Measurements from ENCODE around the gene TTC21A. TPM values are rescaled to one million over a fixed set of nuclear protein-coding genes. Genes with fewer than 3 reads are reported as not detected.

The TTC21A gene
- total RNA-seq, 1 donor from 2014 or later, result 7.8 TPM

DNA sequence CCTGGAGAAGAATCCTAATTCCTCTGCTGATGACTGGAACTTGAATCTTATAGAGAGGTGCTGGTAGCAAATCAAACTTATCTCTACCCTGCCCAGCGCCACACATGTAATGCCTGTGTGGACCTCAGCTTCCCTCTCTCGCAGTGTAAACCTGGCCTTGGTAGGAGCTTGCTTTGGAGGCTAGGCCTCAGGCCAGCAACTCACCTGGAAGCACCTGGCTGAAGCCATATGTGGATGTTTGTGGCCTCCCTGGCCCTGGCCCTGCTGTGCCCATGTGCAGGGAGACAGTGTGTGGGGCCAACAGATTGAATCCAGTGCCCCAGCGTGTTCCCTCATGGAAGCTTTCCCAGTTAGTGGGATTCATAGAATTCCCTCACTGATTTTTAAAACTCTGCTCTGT is 8.4 kb downstream of the TTC21A start:
- no peak for DNase-seq
- peaks cover 4% of the 10 kb centered on the region for H3K36me3 Mint-ChIP-seq (ENCODE audit: unreplicated experiment)
- no peak overlapping the region for H3K4me3 Mint-ChIP-seq (ENCODE audit: unreplicated experiment)
- H3K27me3 Mint-ChIP-seq (ENCODE audit: unreplicated experiment), result peaks cover 4% of the 10 kb centered on the region
- H3K9me3 Mint-ChIP-seq (ENCODE audit: unreplicated experiment), result no peaks in the 10 kb centered on the region
- no peak for TF ChIP-seq CTCF (IDR thresholded peaks at IDR 0.05; ENCODE audit: partially characterized antibody, unreplicated experiment)
- H3K4me1 Mint-ChIP-seq (ENCODE audit: low read depth, unreplicated experiment), result no peaks in the 10 kb centered on the region
- no peak overlapping the region for H3K27ac Mint-ChIP-seq (ENCODE audit: unreplicated experiment)

DNA sequence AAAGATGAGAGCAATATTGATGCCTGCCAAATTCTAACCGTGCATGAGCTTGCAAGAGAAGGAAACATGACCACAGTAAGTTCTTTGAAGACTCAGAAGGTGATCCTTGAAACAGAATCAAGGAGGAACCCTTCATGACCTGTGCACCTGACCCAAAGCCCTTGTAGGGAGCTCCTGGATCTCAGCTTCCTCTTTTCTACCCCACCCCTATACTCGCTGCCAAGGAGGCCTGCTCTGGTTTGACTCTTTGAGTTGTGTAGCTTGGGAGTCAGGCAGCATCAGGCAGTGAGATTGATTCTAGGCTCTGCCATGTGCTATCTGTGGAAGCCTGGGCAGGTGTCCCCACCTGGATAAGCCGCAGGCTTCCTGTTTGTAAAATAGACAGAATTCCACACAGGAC is 10.6 kb downstream of the TTC21A start:
- Mint-ChIP-seq H3K4me3 (ENCODE audit: unreplicated experiment) (no peak overlapping the region), H3K27me3 (ENCODE audit: unreplicated experiment) (peaks cover 4% of the 10 kb centered on the region), H3K36me3 (ENCODE audit: unreplicated experiment) (no peaks in the 10 kb centered on the region), H3K4me1 (ENCODE audit: low read depth, unreplicated experiment) (no peaks in the 10 kb centered on the region), H3K27ac (ENCODE audit: unreplicated experiment) (no peak overlapping the region), H3K9me3 (ENCODE audit: unreplicated experiment) (no peaks in the 10 kb centered on the region)
- TF ChIP-seq CTCF (IDR thresholded peaks at IDR 0.05; ENCODE audit: partially characterized antibody, unreplicated experiment), result no peak
- DNase-seq, result no peak

DNA sequence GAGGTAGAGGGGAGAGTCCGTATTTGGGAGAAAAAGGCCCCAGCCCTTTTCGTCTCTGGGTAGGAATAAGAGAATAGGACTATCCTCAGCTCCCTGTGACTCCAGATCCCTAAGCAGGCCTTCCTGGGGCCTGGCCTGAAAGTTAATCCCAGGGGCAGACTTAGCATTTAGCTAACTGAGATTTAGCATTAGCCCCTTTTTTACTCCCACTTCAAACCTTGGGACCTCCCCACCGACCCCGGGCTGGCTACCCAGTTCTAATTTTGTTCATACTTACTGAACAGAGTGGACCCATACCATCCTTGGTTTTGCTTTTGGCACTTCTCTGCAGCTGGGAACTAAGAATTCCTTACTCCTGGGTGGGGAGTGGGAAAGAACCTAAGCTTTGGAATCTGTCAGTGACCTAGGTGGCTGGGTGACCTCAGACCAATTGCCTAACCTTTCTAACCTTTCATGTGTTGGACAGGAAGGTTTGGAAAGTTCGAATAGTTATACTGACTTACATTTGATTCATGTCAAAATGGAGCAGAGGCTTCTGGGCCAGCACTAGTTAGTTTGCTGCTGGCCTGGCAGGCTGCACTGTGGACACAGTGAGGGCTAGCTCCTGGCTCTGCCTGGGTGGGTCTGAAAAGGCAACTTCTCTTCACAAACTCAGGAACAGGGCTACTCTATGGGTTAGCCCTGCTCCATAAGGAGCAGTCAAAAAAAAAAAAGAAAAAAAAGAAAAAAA is 11.6 kb downstream of the TTC21A start:
- no peak overlapping the region for H3K27ac Mint-ChIP-seq (ENCODE audit: unreplicated experiment)
- no peaks in the 10 kb centered on the region for H3K9me3 Mint-ChIP-seq (ENCODE audit: unreplicated experiment)
- no peaks in the 10 kb centered on the region for H3K4me1 Mint-ChIP-seq (ENCODE audit: low read depth, unreplicated experiment)
- TF ChIP-seq CTCF (IDR thresholded peaks at IDR 0.05; ENCODE audit: partially characterized antibody, unreplicated experiment), result no peak
- peaks cover 4% of the 10 kb centered on the region for H3K27me3 Mint-ChIP-seq (ENCODE audit: unreplicated experiment)
- no peak for DNase-seq
- no peaks in the 10 kb centered on the region for H3K36me3 Mint-ChIP-seq (ENCODE audit: unreplicated experiment)
- no peak overlapping the region for H3K4me3 Mint-ChIP-seq (ENCODE audit: unreplicated experiment)

GRCh38 chr3:39121621-39122020 is 14.1 kb downstream of the TTC21A start:
- Mint-ChIP-seq H3K4me3 (ENCODE audit: unreplicated experiment) (no peak overlapping the region), H3K4me1 (ENCODE audit: low read depth, unreplicated experiment) (peaks cover 2% of the 10 kb centered on the region), H3K9me3 (ENCODE audit: unreplicated experiment) (no peaks in the 10 kb centered on the region), H3K27ac (ENCODE audit: unreplicated experiment) (no peak overlapping the region), H3K36me3 (ENCODE audit: unreplicated experiment) (no peaks in the 10 kb centered on the region), H3K27me3 (ENCODE audit: unreplicated experiment) (no peaks in the 10 kb centered on the region)
- no peak for TF ChIP-seq CTCF (IDR thresholded peaks at IDR 0.05; ENCODE audit: partially characterized antibody, unreplicated experiment)
- DNase-seq, result no peak

DNA sequence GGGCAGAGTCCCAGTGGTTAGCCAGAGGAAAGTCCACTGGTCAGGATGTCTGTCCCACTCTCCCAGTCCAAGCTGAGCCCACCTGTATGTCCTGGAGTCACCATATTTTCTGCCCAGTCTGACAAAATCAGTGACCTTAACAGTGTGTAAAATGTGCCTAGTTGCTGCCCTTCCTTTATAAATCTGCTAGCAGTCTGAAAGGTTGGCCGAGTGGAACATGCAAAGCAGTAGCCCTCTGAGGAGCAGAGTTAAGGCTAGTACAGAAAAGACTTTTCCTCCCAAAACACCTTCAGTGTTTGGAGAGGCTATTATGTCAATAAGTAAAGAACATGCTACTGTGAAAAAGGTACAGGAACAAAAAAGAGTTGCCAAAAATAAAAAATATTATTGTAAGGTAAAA is 15.3 kb downstream of the TTC21A start:
- no peak for TF ChIP-seq CTCF (IDR thresholded peaks at IDR 0.05; ENCODE audit: partially characterized antibody, unreplicated experiment)
- Mint-ChIP-seq H3K36me3 (ENCODE audit: unreplicated experiment) (no peaks in the 10 kb centered on the region), H3K27ac (ENCODE audit: unreplicated experiment) (no peak overlapping the region), H3K27me3 (ENCODE audit: unreplicated experiment) (no peaks in the 10 kb centered on the region), H3K4me3 (ENCODE audit: unreplicated experiment) (no peak overlapping the region), H3K4me1 (ENCODE audit: low read depth, unreplicated experiment) (peaks cover 7% of the 10 kb centered on the region), H3K9me3 (ENCODE audit: unreplicated experiment) (no peaks in the 10 kb centered on the region)
- DNase-seq, result no peak
